Measurements from ENCODE around the gene PAGE5.

Gene PAGE5, protein sequence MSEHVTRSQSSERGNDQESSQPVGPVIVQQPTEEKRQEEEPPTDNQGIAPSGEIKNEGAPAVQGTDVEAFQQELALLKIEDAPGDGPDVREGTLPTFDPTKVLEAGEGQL

DNA sequence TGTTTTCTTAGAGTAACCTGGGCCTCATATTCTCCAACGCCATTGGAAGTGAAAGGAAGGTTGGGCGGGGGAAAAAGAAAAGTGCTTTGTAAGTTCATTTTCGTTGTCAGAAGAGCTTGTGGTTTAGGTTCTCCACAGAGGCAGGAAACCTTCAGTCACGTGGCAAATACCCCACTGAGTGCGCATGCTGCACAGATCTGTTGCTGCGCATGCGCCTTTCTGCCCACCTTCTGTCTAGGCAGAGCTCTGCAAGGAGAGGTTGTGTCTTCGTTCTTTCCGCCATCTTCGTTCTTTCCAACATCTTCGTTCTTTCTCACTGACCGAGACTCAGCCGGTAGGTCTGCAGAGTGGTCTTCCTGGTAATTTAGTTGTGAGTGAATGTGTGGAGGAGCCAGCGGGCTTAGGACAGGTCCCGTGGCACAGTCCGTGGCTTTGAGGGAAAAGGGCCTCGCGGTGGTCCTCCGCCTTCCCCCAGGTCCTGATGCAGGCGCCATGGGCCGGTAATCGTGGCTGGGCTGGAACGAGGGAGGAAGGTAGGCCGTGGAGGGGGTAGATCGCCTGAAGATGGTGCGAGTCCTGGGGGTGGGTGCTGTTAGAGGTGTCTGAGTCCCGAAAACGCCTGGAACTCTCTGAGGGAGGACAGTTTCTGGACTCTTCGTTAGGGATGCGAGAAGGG, at the start of gene PAGE5:
PAGE5 (plus strand) TSS at position 228 of the 676 bp plus-strand sequence. CDS start 1,037 bp downstream, outside the sequence.
- no peaks in the 10 kb centered on the region for H3K79me2 ChIP-seq (ENCODE audit: insufficient read depth, low read length)
- H3K36me3 ChIP-seq (ENCODE audit: insufficient read depth, low read length): no peaks in the 10 kb centered on the region
- H3K4me3 ChIP-seq (ENCODE audit: low read length, poor library complexity, severe bottlenecking): no peak within 1 kb of the TSS
- no peaks in the 10 kb centered on the region for H3K9me2 ChIP-seq (replicated peaks; ENCODE audit: low read depth, low read length)
- no peak within 1 kb of the TSS for H3K4me2 ChIP-seq (ENCODE audit: low read depth, low read length, poor library complexity, severe bottlenecking)
- H3K9ac ChIP-seq (ENCODE audit: low read depth, low read length, poor library complexity, severe bottlenecking): no peak within 1 kb of the TSS
- H3K27me3 ChIP-seq (ENCODE audit: insufficient read depth, low read length, poor library complexity, severe bottlenecking): no peaks in the 10 kb centered on the region
- no peaks in the 10 kb centered on the region for H4K20me1 ChIP-seq (ENCODE audit: insufficient read depth, low read length, poor library complexity, severe bottlenecking)
- H3K4me1 ChIP-seq (ENCODE audit: insufficient read depth, low read length, poor library complexity, severe bottlenecking): no peaks in the 10 kb centered on the region
- no peaks in the 10 kb centered on the region for H3F3A ChIP-seq (ENCODE audit: low read depth)
- TF ChIP-seq, protein P1, sequence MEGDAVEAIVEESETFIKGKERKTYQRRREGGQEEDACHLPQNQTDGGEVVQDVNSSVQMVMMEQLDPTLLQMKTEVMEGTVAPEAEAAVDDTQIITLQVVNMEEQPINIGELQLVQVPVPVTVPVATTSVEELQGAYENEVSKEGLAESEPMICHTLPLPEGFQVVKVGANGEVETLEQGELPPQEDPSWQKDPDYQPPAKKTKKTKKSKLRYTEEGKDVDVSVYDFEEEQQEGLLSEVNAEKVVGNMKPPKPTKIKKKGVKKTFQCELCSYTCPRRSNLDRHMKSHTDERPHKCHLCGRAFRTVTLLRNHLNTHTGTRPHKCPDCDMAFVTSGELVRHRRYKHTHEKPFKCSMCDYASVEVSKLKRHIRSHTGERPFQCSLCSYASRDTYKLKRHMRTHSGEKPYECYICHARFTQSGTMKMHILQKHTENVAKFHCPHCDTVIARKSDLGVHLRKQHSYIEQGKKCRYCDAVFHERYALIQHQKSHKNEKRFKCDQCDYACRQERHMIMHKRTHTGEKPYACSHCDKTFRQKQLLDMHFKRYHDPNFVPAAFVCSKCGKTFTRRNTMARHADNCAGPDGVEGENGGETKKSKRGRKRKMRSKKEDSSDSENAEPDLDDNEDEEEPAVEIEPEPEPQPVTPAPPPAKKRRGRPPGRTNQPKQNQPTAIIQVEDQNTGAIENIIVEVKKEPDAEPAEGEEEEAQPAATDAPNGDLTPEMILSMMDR (conservative IDR thresholded peaks at IDR 0.05; ENCODE audit: low read length): no peak
- TF ChIP-seq EZH2phosphoT487 (IDR thresholded peaks at IDR 0.05; ENCODE audit: borderline replicate concordance): no peak
- no peak within 1 kb of the TSS for H2AFZ ChIP-seq (ENCODE audit: low read length)
- no peaks in the 10 kb centered on the region for H3K9me3 ChIP-seq (ENCODE audit: insufficient read depth, low read depth, low read length)

DNA sequence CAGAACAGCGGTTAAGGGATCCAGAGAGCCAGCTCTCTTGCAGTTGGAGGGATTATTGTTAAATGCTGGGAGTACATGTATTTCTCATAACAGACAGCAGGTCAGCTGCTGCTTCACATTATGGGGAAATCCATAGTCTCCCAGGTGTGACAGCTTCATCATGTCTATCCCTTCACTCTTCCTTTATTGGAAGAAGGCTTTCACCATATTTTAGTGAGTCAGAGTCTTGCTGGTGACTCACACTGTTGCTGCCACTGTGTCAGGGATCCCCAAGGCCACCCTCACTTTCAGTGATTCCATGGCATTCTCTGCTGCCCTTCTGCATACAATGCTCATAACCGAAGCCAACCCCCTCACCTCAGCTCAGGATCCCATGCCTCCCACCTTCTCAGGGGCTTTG, 32.9 kb upstream of the PAGE5 start:
- no peaks in the 10 kb centered on the region for H4K20me1 ChIP-seq (ENCODE audit: insufficient read depth, low read length, poor library complexity, severe bottlenecking)
- no peaks in the 10 kb centered on the region for H3F3A ChIP-seq (ENCODE audit: low read depth)
- H3K79me2 ChIP-seq (ENCODE audit: insufficient read depth, low read length): no peaks in the 10 kb centered on the region
- H3K4me1 ChIP-seq (ENCODE audit: insufficient read depth, low read length, poor library complexity, severe bottlenecking): no peaks in the 10 kb centered on the region
- no peak overlapping the region for H2AFZ ChIP-seq (ENCODE audit: low read length)
- H3K4me2 ChIP-seq (ENCODE audit: low read depth, low read length, poor library complexity, severe bottlenecking): no peak overlapping the region
- H3K4me3 ChIP-seq (ENCODE audit: low read length, poor library complexity, severe bottlenecking): no peak overlapping the region
- no peaks in the 10 kb centered on the region for H3K27me3 ChIP-seq (ENCODE audit: insufficient read depth, low read length, poor library complexity, severe bottlenecking)
- H3K9ac ChIP-seq (ENCODE audit: low read depth, low read length, poor library complexity, severe bottlenecking): no peak overlapping the region
- no peaks in the 10 kb centered on the region for H3K9me2 ChIP-seq (replicated peaks; ENCODE audit: low read depth, low read length)
- no peaks in the 10 kb centered on the region for H3K36me3 ChIP-seq (ENCODE audit: insufficient read depth, low read length)
- TF ChIP-seq, protein P1 (conservative IDR thresholded peaks at IDR 0.05; ENCODE audit: low read length): no peak
- no peak for TF ChIP-seq EZH2phosphoT487 (IDR thresholded peaks at IDR 0.05; ENCODE audit: borderline replicate concordance)
- no peaks in the 10 kb centered on the region for H3K9me3 ChIP-seq (ENCODE audit: insufficient read depth, low read depth, low read length)

DNA sequence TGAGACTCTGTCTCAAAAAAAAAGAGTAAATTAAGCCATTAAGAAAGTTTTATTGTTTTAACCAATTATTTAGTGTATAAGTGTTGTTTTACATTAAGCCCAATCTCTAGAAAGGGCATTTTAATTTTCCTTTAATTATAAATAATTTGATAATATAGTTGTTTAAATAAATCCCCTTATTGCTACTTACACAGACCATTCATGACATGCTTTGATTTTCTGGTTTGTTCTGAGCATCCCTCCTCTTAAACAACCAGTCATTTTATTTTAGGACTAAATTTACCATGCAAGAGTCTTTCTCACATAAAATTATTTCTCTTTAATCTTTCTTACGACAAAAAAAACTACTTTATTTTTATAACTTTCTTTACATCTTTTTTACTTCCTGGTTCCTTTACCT, 23.5 kb upstream of the PAGE5 start:
- Histone ChIP-seq H2AFZ (ENCODE audit: low read length) (no peak overlapping the region), H3K9me2 (replicated peaks; ENCODE audit: low read depth, low read length) (no peaks in the 10 kb centered on the region), H3K4me1 (ENCODE audit: insufficient read depth, low read length, poor library complexity, severe bottlenecking) (no peaks in the 10 kb centered on the region), H3F3A (ENCODE audit: low read depth) (no peaks in the 10 kb centered on the region), H3K4me2 (ENCODE audit: low read depth, low read length, poor library complexity, severe bottlenecking) (no peak overlapping the region), H3K9ac (ENCODE audit: low read depth, low read length, poor library complexity, severe bottlenecking) (no peak overlapping the region), H3K4me3 (ENCODE audit: low read length, poor library complexity, severe bottlenecking) (no peak overlapping the region), H3K36me3 (ENCODE audit: insufficient read depth, low read length) (no peaks in the 10 kb centered on the region), H3K9me3 (ENCODE audit: insufficient read depth, low read depth, low read length) (no peaks in the 10 kb centered on the region), H3K27me3 (ENCODE audit: insufficient read depth, low read length, poor library complexity, severe bottlenecking) (no peaks in the 10 kb centered on the region), H4K20me1 (ENCODE audit: insufficient read depth, low read length, poor library complexity, severe bottlenecking) (no peaks in the 10 kb centered on the region), H3K79me2 (ENCODE audit: insufficient read depth, low read length) (no peaks in the 10 kb centered on the region)
- TF ChIP-seq, protein P1 (conservative IDR thresholded peaks at IDR 0.05; ENCODE audit: low read length): no peak
- no peak for TF ChIP-seq EZH2phosphoT487 (IDR thresholded peaks at IDR 0.05; ENCODE audit: borderline replicate concordance)
